K562 (cell line): Measurements from ENCODE around the gene LAMB4.

Experiments
- ATF3 ChIP-seq, 2 experiments: fragments of 450-650 bp in 1 of 2; sonication (generic) in 1 of 2; formaldehyde crosslinking in 1 of 2; IDR thresholded peaks in 1 of 2; conservative IDR thresholded peaks in 1 of 2; 2 replicates each; pipeline versions ENCODE4 v1.6.1 to v1.8.1; 2016 to 2023; ENCODE audit warnings: mild to moderate bottlenecking in 2 of 2, moderate library complexity in 2 of 2, inconsistent platforms in 1 of 2, missing genetic modification reagents in 1 of 2
- CTCF ChIP-seq, 3 experiments: IDR thresholded peaks in 2 of 3; conservative IDR thresholded peaks in 1 of 3; 2 replicates each; pipeline ENCODE4 v1.5.1; 2011 to 2012; ENCODE audit warnings: low read length in 3 of 3, mild to moderate bottlenecking in 3 of 3, control low read depth in 2 of 3, improper control_type of control experiment in 1 of 3, inconsistent platforms in 1 of 3, low read depth in 1 of 3, mixed read lengths in 1 of 3, moderate library complexity in 1 of 3; ENCODE audit not compliant: insufficient read depth in 2 of 3
- MEF2A ChIP-seq: IDR thresholded peaks from 2 replicates; pipeline ENCODE4 v1.6.1; 2011; ENCODE audit warnings: low read depth, mild to moderate bottlenecking, low read length, moderate library complexity; ENCODE audit not compliant: control insufficient read depth
- ZHX1 ChIP-seq: fragments of 150-350 bp; conservative IDR thresholded peaks from 2 replicates; pipeline ENCODE4 v1.6.1; 2014; ENCODE audit warnings: low read length

- TF ChIP-seq ZHX1 (no peak), ATF3 (IDR thresholded peaks at IDR 0.05) (no peak), ATF3 (CRISPR knock-in tag; conservative IDR thresholded peaks at IDR 0.05) (no peak), MEF2A (no peak), CTCF (IDR thresholded peaks at IDR 0.05 in 2 of 3, conservative IDR thresholded peaks at IDR 0.05 in 1 of 3; ENCODE audit: insufficient read depth in 2 of 3, low read depth in 1 of 3, low read length in 3 of 3) (no peak)
Observed at GRCh38 chr7:108087778-108088177, 42.4 kb downstream of the LAMB4 start.
